B cell (primary cell): ENCODE measurements around the gene ADAMTS17.

ENCODE experiments used
- EZH2 ChIP-seq: IDR thresholded peaks from 2 replicates; pipeline ENCODE4 v1.6.1; 2012; ENCODE audit warnings: borderline replicate concordance, low read depth, mild to moderate bottlenecking, moderate library complexity, low read length; ENCODE audit not compliant: insufficient read depth, poor library complexity, severe bottlenecking
- TF ChIP-seq, protein P1 (sequence below): fragments of 200-600 bp; IDR thresholded peaks from one replicate; pipeline ENCODE4 v1.8.0; 2022; ENCODE audit warnings: antibody characterized with exemption, mild to moderate bottlenecking

DNA sequence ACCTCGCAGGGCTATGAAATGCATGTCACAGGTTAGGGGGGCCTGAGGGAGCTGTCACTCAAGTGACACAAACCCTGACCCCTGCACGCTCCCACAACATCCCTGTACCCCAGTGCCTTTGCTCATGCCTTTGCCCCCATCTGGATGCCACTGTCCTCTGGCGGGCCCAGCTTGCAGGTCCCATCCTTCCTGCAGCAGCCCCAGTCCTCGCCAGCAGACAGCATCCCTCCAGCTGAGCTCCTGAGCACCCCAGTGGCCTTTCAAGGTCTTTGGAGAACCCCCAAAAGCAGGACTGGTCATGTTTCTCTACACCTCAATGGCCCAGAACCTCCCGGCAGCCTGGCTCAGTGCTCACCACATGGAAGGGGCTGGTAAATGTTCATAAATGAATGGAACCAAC lies 170.4 kb downstream of the ADAMTS17 start:
- TF ChIP-seq, protein P1, sequence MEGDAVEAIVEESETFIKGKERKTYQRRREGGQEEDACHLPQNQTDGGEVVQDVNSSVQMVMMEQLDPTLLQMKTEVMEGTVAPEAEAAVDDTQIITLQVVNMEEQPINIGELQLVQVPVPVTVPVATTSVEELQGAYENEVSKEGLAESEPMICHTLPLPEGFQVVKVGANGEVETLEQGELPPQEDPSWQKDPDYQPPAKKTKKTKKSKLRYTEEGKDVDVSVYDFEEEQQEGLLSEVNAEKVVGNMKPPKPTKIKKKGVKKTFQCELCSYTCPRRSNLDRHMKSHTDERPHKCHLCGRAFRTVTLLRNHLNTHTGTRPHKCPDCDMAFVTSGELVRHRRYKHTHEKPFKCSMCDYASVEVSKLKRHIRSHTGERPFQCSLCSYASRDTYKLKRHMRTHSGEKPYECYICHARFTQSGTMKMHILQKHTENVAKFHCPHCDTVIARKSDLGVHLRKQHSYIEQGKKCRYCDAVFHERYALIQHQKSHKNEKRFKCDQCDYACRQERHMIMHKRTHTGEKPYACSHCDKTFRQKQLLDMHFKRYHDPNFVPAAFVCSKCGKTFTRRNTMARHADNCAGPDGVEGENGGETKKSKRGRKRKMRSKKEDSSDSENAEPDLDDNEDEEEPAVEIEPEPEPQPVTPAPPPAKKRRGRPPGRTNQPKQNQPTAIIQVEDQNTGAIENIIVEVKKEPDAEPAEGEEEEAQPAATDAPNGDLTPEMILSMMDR = no peak
- TF ChIP-seq EZH2 = no peak
